DOHH2 (cell line): Measurements from ENCODE around the gene INTS7.

ENCODE experiments used
- CTCF ChIP-seq: fragments of 200-600 bp; sonication (generic); IDR thresholded peaks from one replicate; pipeline ENCODE4 v1.5.1; 2014; ENCODE audit warnings: antibody characterized with exemption, mild to moderate bottlenecking, low read depth, low read length; ENCODE audit not compliant: poor library complexity, severe bottlenecking
- EZH2phosphoT487 ChIP-seq: fragments of 200-600 bp; sonication (generic); IDR thresholded peaks from 2 replicates; pipeline ENCODE4 v1.6.1; 2017; ENCODE audit warnings: borderline replicate concordance, mild to moderate bottlenecking, antibody characterized with exemption, low read length, moderate library complexity, mixed read lengths

GRCh38 chr1:211925016-211925415 lies 110.3 kb downstream of the INTS7 start:
- TF ChIP-seq CTCF (no peak), EZH2phosphoT487 (no peak)
